ENCODE measurements around the gene ANGPTL2. TPM values are rescaled to one million over a fixed set of nuclear protein-coding genes. Genes with fewer than 3 reads are reported as not detected.

The ANGPTL2 gene
- total RNA-seq, 1 donor from 2014 or later: 7.7 TPM

GRCh38 chr9:127077644-127077946 is 44.8 kb downstream of the ANGPTL2 start:
- DNase-seq (ENCODE audit: low read depth in 2 of 2): peak; percentile 22 to 74

GRCh38 chr9:127076860-127077643 is 45.4 kb downstream of the ANGPTL2 start:
- DNase-seq (ENCODE audit: low read depth in 2 of 2): peak in 1 of 2 donors; percentile 11

GRCh38 chr9:127075624-127076372 is 46.6 kb downstream of the ANGPTL2 start:
- no peak for DNase-seq (ENCODE audit: low read depth in 2 of 2)

GRCh38 chr9:127074561-127075548 is 47.6 kb downstream of the ANGPTL2 start:
- DNase-seq (ENCODE audit: low read depth in 2 of 2): peak; percentile 61 to 71

- no peak for DNase-seq (ENCODE audit: low read depth in 2 of 2)
Observed at GRCh38 chr9:127067603-127068220, 54.7 kb downstream of the ANGPTL2 start.

GRCh38 chr9:127066851-127067136 is 55.6 kb downstream of the ANGPTL2 start:
- DNase-seq (ENCODE audit: low read depth in 2 of 2): no peak

GRCh38 chr9:127066060-127066850 is 56.2 kb downstream of the ANGPTL2 start:
- DNase-seq (ENCODE audit: low read depth in 2 of 2): no peak

GRCh38 chr9:127065592-127065991 is 56.8 kb downstream of the ANGPTL2 start:
- peak; percentile 27 to 91 for DNase-seq (ENCODE audit: low read depth in 2 of 2)

GRCh38 chr9:127064335-127064734 is 58.1 kb downstream of the ANGPTL2 start:
- DNase-seq (ENCODE audit: low read depth in 2 of 2): no peak

GRCh38 chr9:127061411-127061810 is 61.0 kb downstream of the ANGPTL2 start:
- no peak for DNase-seq (ENCODE audit: low read depth in 2 of 2)

- no peak for DNase-seq (ENCODE audit: low read depth in 2 of 2)
Observed at GRCh38 chr9:127059765-127060361, 62.6 kb downstream of the ANGPTL2 start.

- DNase-seq (ENCODE audit: low read depth in 2 of 2): no peak
Observed at GRCh38 chr9:127059030-127059429, 63.4 kb downstream of the ANGPTL2 start.

GRCh38 chr9:127058645-127059021 is 63.8 kb downstream of the ANGPTL2 start:
- DNase-seq (ENCODE audit: low read depth in 2 of 2): no peak

GRCh38 chr9:127058011-127058644 is 64.3 kb downstream of the ANGPTL2 start:
- DNase-seq (ENCODE audit: low read depth in 2 of 2): no peak

GRCh38 chr9:127056446-127056845 is 66.0 kb downstream of the ANGPTL2 start:
- no peak for DNase-seq (ENCODE audit: low read depth in 2 of 2)

GRCh38 chr9:127055745-127056402 is 66.6 kb downstream of the ANGPTL2 start:
- DNase-seq (ENCODE audit: low read depth in 2 of 2): no peak

- no peak for DNase-seq (ENCODE audit: low read depth in 2 of 2)
Observed at GRCh38 chr9:127053960-127054359, 68.5 kb downstream of the ANGPTL2 start.

GRCh38 chr9:127053057-127053821 is 69.2 kb downstream of the ANGPTL2 start:
- DNase-seq (ENCODE audit: low read depth in 2 of 2): peak; percentile 56 to 63

All from dermis microvascular lymphatic vessel endothelial cell (primary cell).